Activated CD8-positive, alpha-beta memory T cell treated with anti-CD3 and anti-CD28 coated beads, Interleukin-2, amount 50 U/mL, for 24 hours (primary cell): ENCODE results near the gene C1RL.

Experiments used
- DNase-seq: peaks from one replicate; pipeline ENCODE4 v3.0.0-alpha.2; 2020; ENCODE audit errors: extremely low read depth

C1RL gene

DNA sequence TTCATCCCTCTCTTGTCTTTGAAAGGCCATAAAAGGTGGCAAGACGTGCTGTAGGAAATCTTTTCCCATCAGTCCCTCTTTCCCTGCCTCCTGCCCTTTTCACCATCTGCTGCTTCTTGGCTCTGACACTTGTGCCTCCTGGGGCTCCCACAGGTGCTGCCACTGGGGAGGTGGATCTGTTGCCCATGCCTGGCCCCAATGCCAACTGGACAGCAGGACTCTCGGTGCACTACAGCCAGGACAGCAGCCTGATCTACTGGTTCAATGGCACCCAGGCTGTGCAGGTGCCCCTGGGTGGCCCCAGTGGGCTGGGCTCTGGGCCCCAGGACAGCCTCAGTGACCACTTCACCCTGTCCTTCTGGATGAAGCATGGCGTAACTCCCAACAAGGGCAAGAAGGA lies 27.7 kb upstream of the C1RL start:
- no peak for DNase-seq

DNA sequence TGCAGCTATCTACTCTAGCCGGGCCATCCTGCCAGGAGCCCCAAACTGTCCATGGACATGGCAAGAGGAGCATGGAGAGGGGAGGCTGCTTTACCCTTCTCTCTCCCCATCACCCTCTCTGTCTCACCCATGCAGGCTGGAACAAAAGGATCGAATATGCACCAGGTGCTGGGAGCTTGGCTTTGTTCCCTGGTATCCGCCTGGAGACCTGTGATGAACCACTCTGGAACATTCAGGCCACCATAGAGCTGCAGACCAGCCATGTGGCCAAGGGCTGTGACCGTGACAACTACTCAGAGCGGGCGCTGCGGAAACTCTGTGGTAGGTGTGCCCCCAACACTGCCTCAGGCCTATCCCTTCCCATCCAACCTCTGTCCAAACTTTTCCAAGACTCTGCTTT lies 27.1 kb upstream of the C1RL start:
- no peak for DNase-seq

- DNase-seq: no peak
Observed at GRCh38 chr12:7134396-7135166, 25.6 kb upstream of the C1RL start.

- no peak for DNase-seq
Observed at GRCh38 chr12:7131502-7131866, 22.5 kb upstream of the C1RL start.

GRCh38 chr12:7130701-7131501 lies 21.9 kb upstream of the C1RL start:
- DNase-seq: peak; percentile 25

DNA sequence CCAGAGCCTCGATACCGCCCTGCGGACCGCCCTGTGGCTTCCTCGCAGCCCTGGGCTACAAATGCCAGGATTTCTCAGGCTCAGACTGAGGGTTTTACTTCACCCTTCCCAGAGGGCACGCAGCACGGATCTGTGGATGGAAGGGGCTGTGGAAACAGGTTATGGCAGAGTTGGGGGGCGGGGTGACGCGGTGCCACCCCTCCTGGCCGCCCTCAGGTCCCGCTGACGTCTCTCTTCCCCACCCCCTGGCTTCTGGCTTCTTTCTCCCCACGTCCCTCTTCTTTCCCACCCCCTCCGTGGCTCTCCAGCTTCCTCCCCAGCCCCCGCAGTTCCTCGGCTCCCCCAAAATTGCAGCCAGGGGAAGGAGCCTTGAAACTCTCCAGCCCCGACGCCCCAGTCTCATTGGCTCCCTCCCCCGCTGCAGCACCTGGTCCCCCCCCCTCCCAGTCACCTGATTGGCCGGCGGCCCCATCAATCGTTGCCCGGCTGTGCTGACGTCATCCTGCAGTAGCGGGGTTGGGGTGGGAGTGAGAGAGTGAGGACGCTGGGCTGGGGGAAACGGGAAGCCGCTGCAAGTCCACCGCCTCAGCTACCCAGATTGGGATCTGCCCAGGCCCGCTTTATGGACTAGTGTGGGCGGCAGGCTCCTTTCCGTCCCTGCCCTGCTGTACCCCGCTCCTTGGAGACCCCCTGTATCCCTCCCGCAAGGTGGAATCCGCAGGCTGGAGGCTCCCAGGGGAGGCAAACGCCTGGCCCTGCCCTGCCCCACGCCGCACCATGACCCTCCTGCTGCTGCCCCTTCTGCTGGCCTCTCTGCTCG lies 21.1 kb upstream of the C1RL start, which contains the start of gene CLSTN3:
Gene CLSTN3, plus strand, starts transcription at position 500 of the 820 bp plus-strand sequence. Its CDS starts 278 bp downstream, at position 778.
- DNase-seq: peak; percentile 55

GRCh38 chr12:7129287-7129871 lies 20.4 kb upstream of the C1RL start:
- DNase-seq: no peak

- DNase-seq: no peak
Observed at GRCh38 chr12:7128681-7129286, 19.8 kb upstream of the C1RL start, which contains the start of gene RBP5. TSS of gene RBP5 (minus strand) at chr12:7128889. CDS start at chr12:7128775, 114 bp downstream.

DNA sequence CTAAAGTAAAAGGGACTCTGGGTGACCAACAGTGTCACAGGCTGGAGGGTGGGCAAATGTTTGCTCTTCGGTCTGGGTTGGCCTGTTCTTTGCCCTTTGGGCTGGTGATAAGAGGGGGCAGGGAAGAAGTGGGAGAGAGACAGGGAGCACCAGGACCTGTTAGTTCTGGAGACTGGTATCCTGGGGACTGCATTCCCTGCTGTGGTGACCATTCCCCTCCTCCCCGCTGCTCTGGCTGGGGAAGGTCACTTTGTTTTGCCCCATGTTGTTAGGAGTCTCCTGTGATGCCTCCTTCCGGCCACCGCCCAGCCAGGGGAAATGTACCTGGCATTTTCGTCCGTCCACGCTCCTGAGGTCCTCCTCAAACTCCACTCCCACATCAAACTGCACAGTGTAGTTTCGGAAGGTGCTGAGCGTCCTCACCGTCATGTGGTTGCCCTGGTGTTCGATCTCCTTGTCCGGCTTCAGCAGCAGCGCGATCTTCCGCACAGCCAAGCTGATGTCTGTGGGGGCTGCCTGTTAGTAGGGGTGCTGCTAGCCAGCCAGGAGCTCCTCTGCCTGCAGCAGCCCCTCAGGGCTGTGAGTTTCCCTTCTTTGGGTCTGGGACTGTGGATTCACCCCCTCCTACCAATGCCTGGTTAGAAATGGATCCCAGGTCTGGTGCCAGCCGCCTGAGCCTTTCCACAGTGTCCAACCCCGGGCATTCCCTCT lies 19.1 kb upstream of the C1RL start:
- no peak for DNase-seq

GRCh38 chr12:7125632-7126227 lies 16.7 kb upstream of the C1RL start:
- DNase-seq: no peak

GRCh38 chr12:7123806-7124522 lies 14.9 kb upstream of the C1RL start:
- DNase-seq: no peak

- DNase-seq: no peak
Observed at GRCh38 chr12:7122811-7123769, 14.1 kb upstream of the C1RL start.

GRCh38 chr12:7121324-7121723 lies 12.3 kb upstream of the C1RL start:
- DNase-seq: no peak

DNA sequence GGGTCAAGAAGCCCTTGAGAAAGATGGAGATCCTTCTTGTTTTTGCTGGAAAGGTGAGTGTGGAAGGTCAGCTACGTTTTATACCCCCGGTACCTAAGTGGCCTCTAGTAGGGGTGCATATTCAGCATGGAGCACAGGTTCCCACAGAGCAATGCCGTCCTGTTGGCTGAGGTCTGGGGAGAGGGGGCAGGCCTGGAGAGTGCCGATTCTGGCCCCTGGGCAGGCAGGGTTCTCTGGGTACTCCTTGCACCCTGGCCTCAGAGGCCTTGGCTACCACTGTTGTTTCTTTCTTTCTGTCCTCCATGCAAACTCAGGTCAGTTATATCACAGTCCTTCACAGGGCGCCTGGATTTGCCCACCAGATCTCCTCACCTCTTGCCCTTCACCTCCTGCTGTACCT lies 11.2 kb upstream of the C1RL start:
- DNase-seq: no peak

DNA sequence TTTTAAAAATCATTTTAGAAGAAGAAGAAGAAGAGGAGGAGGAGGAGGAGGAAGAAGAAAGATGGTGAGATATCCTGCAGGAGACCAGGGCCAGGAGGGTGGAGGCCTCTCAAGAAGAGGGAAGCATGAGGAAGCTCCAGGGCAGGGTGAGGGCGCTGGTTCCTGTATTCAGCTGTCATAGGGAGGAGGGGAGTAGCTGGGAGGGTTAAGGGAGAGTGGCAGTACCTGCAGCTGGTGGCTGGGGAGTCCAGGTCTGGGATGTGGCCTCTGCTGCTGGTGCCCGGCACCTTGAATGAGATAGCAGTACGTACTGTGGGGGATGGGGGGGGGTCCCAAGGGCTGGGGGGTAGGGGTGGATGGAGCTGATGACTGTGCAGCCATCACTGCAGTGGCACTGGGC lies 9.9 kb upstream of the C1RL start:
- no peak for DNase-seq

GRCh38 chr12:7117670-7118069 lies 8.7 kb upstream of the C1RL start:
- DNase-seq: no peak

DNA sequence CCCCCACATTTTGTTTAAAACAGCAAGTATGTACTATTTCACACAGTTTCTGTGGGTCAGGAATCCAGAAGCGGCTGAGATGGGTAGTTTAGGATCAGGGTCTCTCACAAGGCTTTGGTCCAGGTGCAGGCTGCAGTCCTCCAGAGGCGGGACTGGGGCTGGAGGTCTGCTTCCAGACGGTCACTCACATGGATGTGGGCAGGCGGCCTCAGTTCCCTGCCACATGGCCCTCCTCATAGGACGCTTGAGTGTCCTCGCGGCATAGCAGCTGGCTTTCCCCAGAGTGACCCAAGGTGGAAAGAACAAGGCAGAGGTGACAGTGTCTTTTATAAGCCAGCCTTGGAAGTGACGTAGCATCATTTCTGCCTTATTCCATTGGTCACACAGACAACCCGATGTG lies 7.9 kb upstream of the C1RL start:
- no peak for DNase-seq

DNA sequence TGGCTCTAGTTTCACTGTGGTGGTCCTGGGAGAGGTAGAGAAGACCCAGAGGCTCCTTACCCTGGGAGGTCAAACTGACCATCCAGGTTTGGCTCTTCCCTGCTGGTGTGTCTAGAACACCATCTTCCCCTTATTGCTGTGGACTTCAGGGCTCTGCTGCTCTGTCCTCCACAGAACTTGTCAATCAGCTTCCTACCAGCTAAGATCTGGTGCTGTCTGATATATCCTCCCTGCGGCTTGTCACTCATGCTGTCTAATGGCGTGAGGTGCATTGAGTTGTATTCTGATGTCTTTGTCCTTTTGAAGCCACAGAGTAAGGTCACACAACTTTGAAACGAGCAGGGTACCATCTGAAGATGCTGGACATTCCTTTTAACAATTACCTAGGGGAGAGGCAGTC lies 7.2 kb upstream of the C1RL start:
- DNase-seq: no peak

DNA sequence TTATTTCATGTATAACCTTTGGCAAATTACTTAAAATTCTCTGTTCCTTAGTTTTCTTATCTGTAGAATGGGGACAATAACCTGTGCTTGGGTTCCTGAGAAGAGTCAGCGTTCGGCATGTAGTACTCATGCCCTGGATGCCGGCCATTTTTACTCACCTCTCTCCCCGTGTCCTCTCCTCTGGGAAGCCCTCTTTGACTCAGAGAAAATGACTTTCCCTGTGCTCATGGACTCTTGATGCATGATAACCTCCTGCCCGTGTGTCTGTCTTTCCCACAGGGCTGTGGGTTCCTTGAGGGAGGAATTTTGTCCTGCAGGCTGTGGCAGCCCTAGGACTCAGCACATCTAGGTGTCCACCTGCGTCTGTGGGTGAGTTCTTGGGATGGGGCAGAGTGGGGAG lies 5.8 kb upstream of the C1RL start:
- no peak for DNase-seq
